K562 (cell line): Measurements from ENCODE around the gene RAD54L. TPM values are rescaled to one million over a fixed set of nuclear protein-coding genes. Genes with fewer than 3 reads are reported as not detected.

Experiments used
- HDAC8 ChIP-seq: fragments of 450-650 bp; IDR thresholded peaks from 2 replicates; pipeline ENCODE4 v1.6.1; 2016; ENCODE audit warnings: mild to moderate bottlenecking, missing genetic modification characterization, moderate library complexity, missing compliant biosample characterization
- POLR3G ChIP-seq: IDR thresholded peaks from 2 replicates; pipeline ENCODE4 v1.6.1; 2011; ENCODE audit not compliant: insufficient read length, insufficient replicate concordance; ENCODE audit errors: extremely low read depth
- SMARCE1 ChIP-seq: fragments of 450-650 bp; IDR thresholded peaks from 2 replicates; pipeline ENCODE4 v1.7.1; 2016; ENCODE audit warnings: mild to moderate bottlenecking
- ZNF133 ChIP-seq: fragments of 250-450 bp; sonication (Bioruptor Pico); IDR thresholded peaks from 2 replicates; pipeline ENCODE4 v1.4.0; 2020; ENCODE audit warnings: mild to moderate bottlenecking
- polyA plus RNA-seq, 8 experiments: library from polyadenylated mRNA; depleted of rRNA in 4 of 8; stranded (reverse) in 5 of 8; unstranded in 3 of 8; fragments of >200 nt; fragmentation: Nextera tagmentation in 2 of 8; fragmentation: Illumina TruSeq in 1 of 8; extraction: Ambion mirVana in 2 of 8; extraction: Trizol in 1 of 8; gene quantifications; 2 replicates each; pipeline versions ENCODE4 v1.2.1 to v1.2.3, GENCODE V29; 2011 to 2014; ENCODE audit warnings: inconsistent platforms in 1 of 8, missing spikeins in 1 of 8
- total RNA-seq, 7 experiments: library from RNA; depleted of rRNA in 6 of 7; stranded (reverse); fragments of >200 nt in 6 of 7; fragmentation: Illumina TruSeq in 2 of 7; extraction: Trizol in 2 of 7; gene quantifications; 2 replicates each; pipeline versions ENCODE4 v1.2.1 to v1.2.3, GENCODE V29; 2011 to 2021; ENCODE audit warnings: low replicate concordance in 1 of 7
- TF ChIP-seq, protein P1 (sequence below): fragments of 250-450 bp; sonication (Bioruptor Pico); IDR thresholded peaks from 2 replicates; pipeline ENCODE4 v1.4.0; 2020
- TF ChIP-seq, protein P2 (sequence below): fragments of 250-450 bp; sonication (Bioruptor Pico); IDR thresholded peaks from 2 replicates; pipeline ENCODE4 v1.8.0; 2022; ENCODE audit warnings: moderate library complexity, mild to moderate bottlenecking, inconsistent platforms

Gene RAD54L
- total and polyA plus RNA-seq, 9 of the 15 experiments (the other 6 are each of a cell fraction or from before 2014, with no cell fraction given): 17.9 to 92.3 (median 37.5) TPM

DNA sequence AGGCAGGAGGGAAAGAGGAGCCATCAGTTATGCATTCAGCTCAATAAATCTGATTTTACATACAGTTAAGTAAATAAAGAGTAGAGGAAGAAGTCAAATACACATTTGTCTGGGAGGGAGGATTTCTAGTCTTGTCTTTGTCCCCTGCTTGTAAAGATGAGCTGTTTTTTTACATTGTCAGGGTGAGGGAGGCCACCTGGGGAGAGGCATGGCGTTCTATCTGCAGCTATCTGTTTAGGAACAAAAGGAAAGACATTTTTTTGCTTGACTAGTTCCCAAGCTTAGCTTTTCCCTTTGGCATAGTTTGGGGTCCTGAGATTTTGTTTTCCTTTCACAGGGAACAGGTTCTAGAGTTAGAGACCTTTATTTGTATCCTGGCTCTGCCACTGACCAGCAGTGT lies 14.9 kb downstream of the RAD54L start (continued):
- TF ChIP-seq, protein P1, sequence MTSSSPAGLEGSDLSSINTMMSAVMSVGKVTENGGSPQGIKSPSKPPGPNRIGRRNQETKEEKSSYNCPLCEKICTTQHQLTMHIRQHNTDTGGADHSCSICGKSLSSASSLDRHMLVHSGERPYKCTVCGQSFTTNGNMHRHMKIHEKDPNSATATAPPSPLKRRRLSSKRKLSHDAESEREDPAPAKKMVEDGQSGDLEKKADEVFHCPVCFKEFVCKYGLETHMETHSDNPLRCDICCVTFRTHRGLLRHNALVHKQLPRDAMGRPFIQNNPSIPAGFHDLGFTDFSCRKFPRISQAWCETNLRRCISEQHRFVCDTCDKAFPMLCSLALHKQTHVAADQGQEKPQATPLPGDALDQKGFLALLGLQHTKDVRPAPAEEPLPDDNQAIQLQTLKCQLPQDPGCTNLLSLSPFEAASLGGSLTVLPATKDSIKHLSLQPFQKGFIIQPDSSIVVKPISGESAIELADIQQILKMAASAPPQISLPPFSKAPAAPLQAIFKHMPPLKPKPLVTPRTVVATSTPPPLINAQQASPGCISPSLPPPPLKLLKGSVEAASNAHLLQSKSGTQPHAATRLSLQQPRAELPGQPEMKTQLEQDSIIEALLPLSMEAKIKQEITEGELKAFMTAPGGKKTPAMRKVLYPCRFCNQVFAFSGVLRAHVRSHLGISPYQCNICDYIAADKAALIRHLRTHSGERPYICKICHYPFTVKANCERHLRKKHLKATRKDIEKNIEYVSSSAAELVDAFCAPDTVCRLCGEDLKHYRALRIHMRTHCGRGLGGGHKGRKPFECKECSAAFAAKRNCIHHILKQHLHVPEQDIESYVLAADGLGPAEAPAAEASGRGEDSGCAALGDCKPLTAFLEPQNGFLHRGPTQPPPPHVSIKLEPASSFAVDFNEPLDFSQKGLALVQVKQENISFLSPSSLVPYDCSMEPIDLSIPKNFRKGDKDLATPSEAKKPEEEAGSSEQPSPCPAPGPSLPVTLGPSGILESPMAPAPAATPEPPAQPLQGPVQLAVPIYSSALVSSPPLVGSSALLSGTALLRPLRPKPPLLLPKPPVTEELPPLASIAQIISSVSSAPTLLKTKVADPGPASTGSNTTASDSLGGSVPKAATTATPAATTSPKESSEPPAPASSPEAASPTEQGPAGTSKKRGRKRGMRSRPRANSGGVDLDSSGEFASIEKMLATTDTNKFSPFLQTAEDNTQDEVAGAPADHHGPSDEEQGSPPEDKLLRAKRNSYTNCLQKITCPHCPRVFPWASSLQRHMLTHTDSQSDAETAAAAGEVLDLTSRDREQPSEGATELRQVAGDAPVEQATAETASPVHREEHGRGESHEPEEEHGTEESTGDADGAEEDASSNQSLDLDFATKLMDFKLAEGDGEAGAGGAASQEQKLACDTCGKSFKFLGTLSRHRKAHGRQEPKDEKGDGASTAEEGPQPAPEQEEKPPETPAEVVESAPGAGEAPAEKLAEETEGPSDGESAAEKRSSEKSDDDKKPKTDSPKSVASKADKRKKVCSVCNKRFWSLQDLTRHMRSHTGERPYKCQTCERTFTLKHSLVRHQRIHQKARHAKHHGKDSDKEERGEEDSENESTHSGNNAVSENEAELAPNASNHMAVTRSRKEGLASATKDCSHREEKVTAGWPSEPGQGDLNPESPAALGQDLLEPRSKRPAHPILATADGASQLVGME (CRISPR knock-in tag): no peak
- TF ChIP-seq, protein P2, sequence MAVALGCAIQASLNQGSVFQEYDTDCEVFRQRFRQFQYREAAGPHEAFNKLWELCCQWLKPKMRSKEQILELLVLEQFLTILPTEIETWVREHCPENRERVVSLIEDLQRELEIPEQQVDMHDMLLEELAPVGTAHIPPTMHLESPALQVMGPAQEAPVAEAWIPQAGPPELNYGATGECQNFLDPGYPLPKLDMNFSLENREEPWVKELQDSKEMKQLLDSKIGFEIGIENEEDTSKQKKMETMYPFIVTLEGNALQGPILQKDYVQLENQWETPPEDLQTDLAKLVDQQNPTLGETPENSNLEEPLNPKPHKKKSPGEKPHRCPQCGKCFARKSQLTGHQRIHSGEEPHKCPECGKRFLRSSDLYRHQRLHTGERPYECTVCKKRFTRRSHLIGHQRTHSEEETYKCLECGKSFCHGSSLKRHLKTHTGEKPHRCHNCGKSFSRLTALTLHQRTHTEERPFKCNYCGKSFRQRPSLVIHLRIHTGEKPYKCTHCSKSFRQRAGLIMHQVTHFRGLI (CRISPR knock-in tag): no peak
- TF ChIP-seq HDAC8 (tag): no peak
- TF ChIP-seq POLR3G: no peak
- no peak for TF ChIP-seq ZNF133 (CRISPR knock-in tag)
- TF ChIP-seq SMARCE1: no peak
